HepG2 (cell line): ENCODE data around the gene PLSCR4. TPM values are rescaled to one million over a fixed set of nuclear protein-coding genes. Genes with fewer than 3 reads are reported as not detected.

Experiments used
- ATAC-seq: fragments of 200-7000 bp; cut with Tn5 transposase; 3 replicates; pipeline ENCODE4 v1.9.1; 2020; ENCODE audit warnings: mild to moderate bottlenecking, moderate library complexity
- BruUV-seq: library from RNA; stranded (reverse); fragments of 400-500 nt; replicated peaks from 2 replicates; lab custom pipeline; 2021; lab: Mats Ljungman, UMichigan
- CTCF ChIA-PET: fragments of 300-600 bp; formaldehyde crosslinking; extraction: SDS; loops from one replicate; lab custom pipeline; 2021; ENCODE audit warnings: low total read pairs, inconsistent platforms, low intra/inter-chr PET ratio; lab: Yijun Ruan, JAX
- POLR2A ChIA-PET: fragments of 350-600 bp; sonication (Branson Sonifier 250); formaldehyde crosslinking; loops from one replicate; lab custom pipeline; 2020; ENCODE audit warnings: antibody characterized with exemption, inconsistent platforms; lab: Yijun Ruan, JAX
- DNase-seq: peaks from one replicate; pipeline ENCODE4 v3.0.0-alpha.2; 2015; ENCODE audit warnings: low spot score
- FAIRE-seq: peaks from 3 replicates; lab custom pipeline; 2011; peaks lifted over from hg19 to GRCh38; lab: Jason Lieb, UNC
- H2AFZ ChIP-seq: one replicate; pipeline ENCODE4 v1.6.1; 2011; ENCODE audit warnings: low read length, inconsistent platforms
- H3K27ac ChIP-seq: fragments of 300-600 bp; 3 replicates; pipeline ENCODE4 v1.8.0; 2011; ENCODE audit warnings: mixed run types, mild to moderate bottlenecking, mixed read lengths, low read length, inconsistent platforms; ENCODE audit not compliant: insufficient read depth; ENCODE audit errors: extremely low read length
- H3K27me3 ChIP-seq, 2 experiments: fragments of 200-600 bp in 1 of 2; 2 replicates in 1 of 2; 3 replicates in 1 of 2; pipeline versions ENCODE4 v1.6.0 to v1.8.0; 2011; ENCODE audit warnings: low read length in 2 of 2, mild to moderate bottlenecking in 2 of 2, moderate library complexity in 2 of 2, inconsistent platforms in 1 of 2; ENCODE audit not compliant: insufficient read depth in 2 of 2, control insufficient read depth in 1 of 2
- H3K36me3 ChIP-seq, 2 experiments: fragments of 200-600 bp in 1 of 2; replicated peaks in 1 of 2; 2 replicates in 1 of 2; 3 replicates in 1 of 2; pipeline versions ENCODE4 v1.5.1 to v1.8.0; 2011; ENCODE audit warnings: low read length in 2 of 2, inconsistent platforms in 1 of 2; ENCODE audit not compliant: insufficient read depth in 2 of 2, control insufficient read depth in 1 of 2
- H3K4me1 ChIP-seq: 2 replicates; pipeline ENCODE4 v1.5.1; 2012; ENCODE audit warnings: low read length, inconsistent platforms; ENCODE audit not compliant: insufficient read depth
- H3K4me2 ChIP-seq: 2 replicates; pipeline ENCODE4 v1.6.0; 2011; ENCODE audit warnings: low read depth, low read length, inconsistent platforms
- H3K4me3 ChIP-seq, 3 experiments: fragments of 200-600 bp in 1 of 3; sonication (generic), shearing (Covaris generic) in 1 of 3; replicated peaks in 1 of 3; 2 replicates each; pipeline ENCODE4 v1.5.1; 2011 to 2016; ENCODE audit warnings: low read length in 3 of 3, inconsistent platforms in 2 of 3, low read depth in 2 of 3, mild to moderate bottlenecking in 2 of 3, control low read depth in 1 of 3, mixed read lengths in 1 of 3; ENCODE audit not compliant: insufficient read depth in 1 of 3
- H3K79me2 ChIP-seq: one replicate; pipeline ENCODE4 v1.6.1; 2011; ENCODE audit warnings: low read length, inconsistent platforms; ENCODE audit not compliant: insufficient read depth
- H3K9ac ChIP-seq: 2 replicates; pipeline ENCODE4 v1.6.0; 2011; ENCODE audit warnings: mild to moderate bottlenecking, low read depth, low read length, inconsistent platforms; ENCODE audit not compliant: insufficient read depth
- H3K9me3 ChIP-seq: 2 replicates; pipeline ENCODE4 v1.5.1; 2012; ENCODE audit warnings: mild to moderate bottlenecking, low read length
- H4K20me1 ChIP-seq: 2 replicates; pipeline ENCODE4 v1.6.0; 2011; ENCODE audit warnings: inconsistent platforms, mild to moderate bottlenecking, low read length, moderate library complexity; ENCODE audit not compliant: insufficient read depth
- ATF4 ChIP-seq, 2 experiments: fragments of 450-650 bp in 1 of 2; sonication (generic) in 1 of 2; formaldehyde crosslinking; IDR thresholded peaks; 2 replicates each; pipeline versions ENCODE4 v1.5.0 to v1.8.0; 2020 to 2022; ENCODE audit warnings: mild to moderate bottlenecking in 1 of 2, missing genetic modification reagents in 1 of 2
- CCAR2 ChIP-seq: fragments of 200-400 bp; formaldehyde crosslinking; optimal IDR thresholded peaks from 2 replicates; pipeline ENCODE3; 2018; ENCODE audit warnings: low read depth, mild to moderate bottlenecking, low read length, moderate library complexity
- CEBPG ChIP-seq: IDR thresholded peaks from 2 replicates; pipeline ENCODE4 v1.6.1; 2016
- EED ChIP-seq: sonication (generic); formaldehyde crosslinking; IDR thresholded peaks from 2 replicates; pipeline ENCODE4 v1.5.0; 2020; ENCODE audit warnings: mild to moderate bottlenecking, missing genetic modification reagents
- FLYWCH1 ChIP-seq: sonication (generic); formaldehyde crosslinking; IDR thresholded peaks from 2 replicates; pipeline ENCODE4 v1.8.1; 2023; ENCODE audit warnings: mild to moderate bottlenecking, missing genetic modification reagents
- FOXA3 ChIP-seq: IDR thresholded peaks from 2 replicates; pipeline ENCODE4 v1.6.1; 2016; ENCODE audit warnings: missing genetic modification reagents, missing compliant biosample characterization
- GATAD2A ChIP-seq: IDR thresholded peaks from 2 replicates; pipeline ENCODE4 v1.6.1; 2016
- GLI4 ChIP-seq: sonication (generic); formaldehyde crosslinking; IDR thresholded peaks from 2 replicates; pipeline ENCODE4 v1.5.1; 2020; ENCODE audit warnings: missing genetic modification reagents, mild to moderate bottlenecking, moderate library complexity, borderline replicate concordance
- NFYC ChIP-seq: IDR thresholded peaks from 2 replicates; pipeline ENCODE4 v1.6.1; 2016; ENCODE audit warnings: missing genetic modification reagents, missing compliant biosample characterization
- PRDM4 ChIP-seq: sonication (generic); formaldehyde crosslinking; IDR thresholded peaks from 2 replicates; pipeline ENCODE4 v1.9.0; 2021; ENCODE audit warnings: missing genetic modification reagents, borderline replicate concordance
- PREB ChIP-seq: sonication (generic); formaldehyde crosslinking; IDR thresholded peaks from 2 replicates; pipeline ENCODE4 v1.4.0; 2020; ENCODE audit warnings: missing genetic modification reagents
- SMAD3 ChIP-seq: sonication (generic); formaldehyde crosslinking; IDR thresholded peaks from 2 replicates; pipeline ENCODE4 v1.4.0; 2020; ENCODE audit warnings: missing genetic modification reagents
- SP140L ChIP-seq: sonication (generic); formaldehyde crosslinking; IDR thresholded peaks from 2 replicates; pipeline ENCODE4 v1.4.0; 2020; ENCODE audit warnings: missing genetic modification reagents, borderline replicate concordance
- SRSF1 ChIP-seq: fragments of 200-400 bp; formaldehyde crosslinking; optimal IDR thresholded peaks from 2 replicates; pipeline ENCODE3; 2017; ENCODE audit warnings: mild to moderate bottlenecking, low read depth, low read length, moderate library complexity
- UBTF ChIP-seq: sonication (generic); formaldehyde crosslinking; IDR thresholded peaks from 2 replicates; pipeline ENCODE4 v1.4.0; 2020; ENCODE audit warnings: mild to moderate bottlenecking, missing genetic modification reagents
- ZMAT5 ChIP-seq: sonication (generic); formaldehyde crosslinking; IDR thresholded peaks from 2 replicates; pipeline ENCODE4 v1.5.0; 2020; ENCODE audit warnings: mild to moderate bottlenecking, low read depth, missing genetic modification reagents, borderline replicate concordance
- ZNF10 ChIP-seq: sonication (generic); formaldehyde crosslinking; IDR thresholded peaks from 2 replicates; pipeline ENCODE4 v1.4.0; 2020; ENCODE audit warnings: mild to moderate bottlenecking, low read depth, missing genetic modification reagents, borderline replicate concordance
- ZNF101 ChIP-seq: sonication (generic); formaldehyde crosslinking; IDR thresholded peaks from 2 replicates; pipeline ENCODE4 v1.4.0; 2020; ENCODE audit warnings: mild to moderate bottlenecking, low read depth, missing genetic modification reagents, borderline replicate concordance
- WGBS: methylation state at CpG from one replicate; pipeline ENCODE4 v1.1.6; 2017; ENCODE audit warnings: low lambda C conversion rate; 5-methylcytosine and 5-hydroxymethylcytosine counted together
- in situ Hi-C: cut with HindIII; loops from 2 replicates; pipeline ENCODE4 v1.10.0; 2017; ENCODE audit warnings: low pct_unique_long_range_greater_than_20kb; ENCODE audit not compliant: extremely low pct_ligation_motif_present
- intact Hi-C: fragments of 100-400 bp; cut with micrococcal nuclease; formaldehyde crosslinking; loops from one replicate; pipeline ENCODE4 v1.10.0; 2022; ENCODE audit not compliant: unreplicated experiment
- polyA plus RNA-seq, 8 experiments: library from polyadenylated mRNA; depleted of rRNA in 3 of 8; stranded (reverse) in 7 of 8; unstranded in 1 of 8; fragments of >200 nt; fragmentation: Illumina TruSeq in 4 of 8; extraction: Trizol in 4 of 8; gene quantifications; 2 replicates each; pipeline versions ENCODE4 v1.2.1 to v1.2.3, GENCODE V29; 2011 to 2016; ENCODE audit warnings: low read depth in 4 of 8, missing spikeins in 1 of 8, mixed read lengths in 1 of 8; ENCODE audit not compliant: insufficient read depth in 1 of 8
- total RNA-seq, 5 experiments: library from RNA; depleted of rRNA; stranded (reverse); fragments of >200 nt; fragmentation: Illumina TruSeq; extraction: Trizol; gene quantifications; 2 replicates each; pipeline ENCODE4 v1.2.3, GENCODE V29; 2016; ENCODE audit warnings: low read depth in 1 of 5

PLSCR4 gene
- total and polyA plus RNA-seq, 2 of the 13 experiments (the other 11 are each of a cell fraction or from before 2014, with no cell fraction given) = 1.5 to 59.0 TPM

GRCh38 chr3:146148468-146148931 lies 102.4 kb downstream of the PLSCR4 start:
- DNase-seq (no peak), ATAC-seq (peak; percentile 50), FAIRE-seq (no peak)
- Histone ChIP-seq H2AFZ (no peak overlapping the region), H3K27ac (peak overlapping the region; percentile 27), H3K27me3 (no peaks in the 10 kb centered on the region), H4K20me1 (peaks cover 93% of the 10 kb centered on the region), H3K9ac (no peak overlapping the region), H3K4me1 (peaks cover 72% of the 10 kb centered on the region), H3K4me3 (no peak overlapping the region), H3K9me3 (no peaks in the 10 kb centered on the region), H3K4me2 (0 out of 2 replicates have a peak overlapping the region, but pooled peaks have one; percentile 4), H3K79me2 (peaks cover 99% of the 10 kb centered on the region), H3K36me3 (peaks cover 9 to 32% of the 10 kb centered on the region in 2 experiments)
- in situ Hi-C loops (no loop called here), intact Hi-C loops (loop anchor here (5.0 kb wide), 1 partner anchor 71 kb away; no protein-coding TSS in a partner anchor)
- POLR2A ChIA-PET = no interaction called here
- 100% methylated on average over 1 of the region's 1 CpG for WGBS
- BruUV-seq = no TSS peak
- CTCF ChIA-PET = interaction anchor here (1.5 kb wide), 1 partner anchor 83 kb away, joined by 7 read pairs; no protein-coding TSS in a partner anchor
- no peak for TF ChIP-seq ZMAT5 (CRISPR knock-in tag)
- TF ChIP-seq ZNF101 (CRISPR knock-in tag) = no peak
- no peak for TF ChIP-seq EED
- peak; percentile 46; the same call in 1 of the 2 replicates for TF ChIP-seq GATAD2A (CRISPR knock-in tag)
- no peak for TF ChIP-seq GLI4 (CRISPR knock-in tag)
- TF ChIP-seq PREB (CRISPR knock-in tag) = no peak
- TF ChIP-seq PRDM4 (CRISPR knock-in tag) = no peak
- no peak for TF ChIP-seq FLYWCH1 (CRISPR knock-in tag)
- TF ChIP-seq UBTF = no peak
- no peak for TF ChIP-seq ZNF10 (CRISPR knock-in tag)
- TF ChIP-seq ATF4 (CRISPR knock-in tag; IDR thresholded peaks at IDR 0.05) = peak in 1 of 2 experiments; percentile 66; a peak in 2 of 4 replicates
- TF ChIP-seq SMAD3 = 0 out of 2 replicates have a peak, but pooled peaks have one; percentile 40
- no peak for TF ChIP-seq NFYC (CRISPR knock-in tag)
- TF ChIP-seq CEBPG (CRISPR knock-in tag) = peak; percentile 72
- TF ChIP-seq FOXA3 (CRISPR knock-in tag) = 0 out of 2 replicates have a peak, but pooled peaks have one; percentile 13
- TF ChIP-seq SP140L (CRISPR knock-in tag) = no peak
- TF ChIP-seq CCAR2 = no peak
- no peak for TF ChIP-seq SRSF1
